ENCODE measurements around the gene SLC12A2.
A peak's percentile ranks its signal among the peaks of the same experiment; 100 is the strongest.

The SLC12A2 gene

DNA sequence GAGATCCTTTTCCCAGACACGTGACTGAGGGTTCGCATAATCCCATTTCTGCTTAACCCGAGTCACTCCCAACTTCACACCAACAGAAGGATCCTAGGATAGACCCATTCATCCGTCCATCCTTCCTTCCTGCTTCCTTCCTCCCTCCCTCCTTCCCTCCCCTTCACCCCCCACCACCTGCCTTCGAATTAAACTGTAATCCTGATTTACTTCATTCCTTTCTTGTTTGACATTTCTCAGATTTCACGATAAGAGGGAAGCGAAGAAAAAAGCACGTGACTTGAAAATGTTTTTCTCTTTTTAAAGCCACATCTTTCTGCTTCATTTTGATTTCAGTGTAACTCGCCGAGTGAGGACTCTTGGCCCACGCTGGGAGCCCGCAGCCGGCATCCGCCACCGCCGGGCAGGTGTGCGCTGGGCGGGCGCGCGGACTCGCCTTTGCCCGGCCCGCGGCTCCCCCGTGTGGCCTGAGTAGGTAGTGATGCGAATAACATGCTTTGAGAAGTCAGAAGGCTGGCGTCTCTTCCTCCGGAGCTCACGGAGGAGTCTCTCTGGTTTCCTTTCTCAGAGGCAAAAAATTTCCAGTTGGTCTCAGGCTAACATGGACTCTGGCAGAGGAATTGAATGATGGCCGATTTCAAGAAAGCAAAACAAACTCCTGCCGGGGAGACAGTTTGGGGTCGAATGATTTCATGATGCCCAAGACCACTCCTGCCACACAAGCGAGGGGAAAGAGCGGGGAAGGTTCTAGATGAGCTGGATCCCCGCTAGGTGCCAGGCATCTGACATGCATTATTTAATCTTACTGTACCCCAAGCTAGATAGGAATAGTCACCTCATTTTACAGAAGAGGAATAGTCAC, 117.7 kb downstream of the SLC12A2 start:
- peak overlapping the region; percentile 20; the same call in 1 of the 2 replicates for H3K9ac ChIP-seq (ENCODE audit: low read length)
- H2AFZ ChIP-seq (ENCODE audit: low read depth, low read length): no peak overlapping the region
- H3K9me3 ChIP-seq (ENCODE audit: insufficient read depth, low read length): no peaks in the 10 kb centered on the region
- no peaks in the 10 kb centered on the region for H4K20me1 ChIP-seq (ENCODE audit: insufficient read depth, low read length)
- TF ChIP-seq EZH2phosphoT487 (IDR thresholded peaks at IDR 0.05; ENCODE audit: low read depth): no peak
- TF ChIP-seq, protein P1, sequence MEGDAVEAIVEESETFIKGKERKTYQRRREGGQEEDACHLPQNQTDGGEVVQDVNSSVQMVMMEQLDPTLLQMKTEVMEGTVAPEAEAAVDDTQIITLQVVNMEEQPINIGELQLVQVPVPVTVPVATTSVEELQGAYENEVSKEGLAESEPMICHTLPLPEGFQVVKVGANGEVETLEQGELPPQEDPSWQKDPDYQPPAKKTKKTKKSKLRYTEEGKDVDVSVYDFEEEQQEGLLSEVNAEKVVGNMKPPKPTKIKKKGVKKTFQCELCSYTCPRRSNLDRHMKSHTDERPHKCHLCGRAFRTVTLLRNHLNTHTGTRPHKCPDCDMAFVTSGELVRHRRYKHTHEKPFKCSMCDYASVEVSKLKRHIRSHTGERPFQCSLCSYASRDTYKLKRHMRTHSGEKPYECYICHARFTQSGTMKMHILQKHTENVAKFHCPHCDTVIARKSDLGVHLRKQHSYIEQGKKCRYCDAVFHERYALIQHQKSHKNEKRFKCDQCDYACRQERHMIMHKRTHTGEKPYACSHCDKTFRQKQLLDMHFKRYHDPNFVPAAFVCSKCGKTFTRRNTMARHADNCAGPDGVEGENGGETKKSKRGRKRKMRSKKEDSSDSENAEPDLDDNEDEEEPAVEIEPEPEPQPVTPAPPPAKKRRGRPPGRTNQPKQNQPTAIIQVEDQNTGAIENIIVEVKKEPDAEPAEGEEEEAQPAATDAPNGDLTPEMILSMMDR (IDR thresholded peaks at IDR 0.05; ENCODE audit: low read depth, low read length): peak; percentile 75
- H3K27ac ChIP-seq (ENCODE audit: low read length): no peak overlapping the region
- peak overlapping the region; percentile 73 for H3K4me3 ChIP-seq (ENCODE audit: low read length)
- H3K4me1 ChIP-seq (ENCODE audit: low read length): peaks cover 11% of the 10 kb centered on the region
- H3K36me3 ChIP-seq (replicated peaks; ENCODE audit: low read depth, low read length): no peaks in the 10 kb centered on the region
- H3K79me2 ChIP-seq (ENCODE audit: low read length): no peaks in the 10 kb centered on the region
- peak overlapping the region; percentile 95 for H3K4me2 ChIP-seq (ENCODE audit: low read length)
- H3K27me3 ChIP-seq (ENCODE audit: low read depth, low read length): no peaks in the 10 kb centered on the region

DNA sequence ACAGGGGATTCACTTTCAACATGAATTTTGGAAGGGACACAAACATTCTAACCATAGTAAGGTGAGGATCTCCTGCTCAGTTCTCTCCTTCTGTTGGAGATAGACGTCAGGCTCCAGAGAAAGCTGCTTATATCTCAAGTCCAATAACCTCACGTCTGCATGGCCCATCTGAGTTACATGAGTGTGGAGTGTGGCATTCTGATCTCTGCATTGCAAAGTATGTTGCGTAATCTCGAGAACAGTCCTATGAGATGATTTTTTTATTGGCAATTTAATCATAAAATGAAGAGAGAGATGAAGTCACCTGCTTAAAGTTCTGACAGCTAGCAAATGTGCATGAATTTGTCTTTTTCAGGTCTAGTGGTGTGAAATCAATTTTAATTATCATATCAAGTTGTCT, 118.8 kb downstream of the SLC12A2 start:
- Histone ChIP-seq H3K79me2 (ENCODE audit: low read length) (no peaks in the 10 kb centered on the region), H3K27me3 (ENCODE audit: low read depth, low read length) (no peaks in the 10 kb centered on the region), H3K4me3 (ENCODE audit: low read length) (no peak overlapping the region), H2AFZ (ENCODE audit: low read depth, low read length) (no peak overlapping the region), H3K27ac (ENCODE audit: low read length) (no peak overlapping the region), H3K36me3 (replicated peaks; ENCODE audit: low read depth, low read length) (no peaks in the 10 kb centered on the region), H4K20me1 (ENCODE audit: insufficient read depth, low read length) (no peaks in the 10 kb centered on the region), H3K9me3 (ENCODE audit: insufficient read depth, low read length) (no peaks in the 10 kb centered on the region), H3K4me1 (ENCODE audit: low read length) (peaks cover 11% of the 10 kb centered on the region), H3K9ac (ENCODE audit: low read length) (no peak overlapping the region), H3K4me2 (ENCODE audit: low read length) (no peak overlapping the region)
- TF ChIP-seq, protein P1 (IDR thresholded peaks at IDR 0.05; ENCODE audit: low read depth, low read length): no peak
- TF ChIP-seq EZH2phosphoT487 (IDR thresholded peaks at IDR 0.05; ENCODE audit: low read depth): no peak

DNA sequence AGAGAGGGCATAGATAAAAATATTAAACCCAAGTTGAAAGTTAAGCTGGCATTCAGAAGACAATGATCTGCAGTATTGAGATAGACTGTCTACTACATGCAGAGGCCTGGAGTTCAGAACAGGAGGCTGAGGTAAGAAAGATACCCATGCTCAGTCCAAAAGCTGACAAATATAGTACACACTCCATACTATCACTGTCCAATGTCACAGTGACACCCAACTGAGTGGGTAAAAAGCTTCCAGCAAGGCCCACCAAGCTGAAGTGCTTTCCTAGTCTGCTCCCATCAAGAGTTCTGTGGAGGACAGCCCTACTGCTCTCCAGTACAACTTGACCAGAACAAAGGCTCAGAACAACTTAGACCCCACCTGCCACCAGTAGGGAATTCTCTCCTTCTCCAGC, 124.9 kb downstream of the SLC12A2 start:
- Histone ChIP-seq H3K27ac (ENCODE audit: low read length) (no peak overlapping the region), H3K27me3 (ENCODE audit: low read depth, low read length) (no peaks in the 10 kb centered on the region), H3K79me2 (ENCODE audit: low read length) (no peaks in the 10 kb centered on the region), H3K4me2 (ENCODE audit: low read length) (no peak overlapping the region), H4K20me1 (ENCODE audit: insufficient read depth, low read length) (no peaks in the 10 kb centered on the region), H2AFZ (ENCODE audit: low read depth, low read length) (no peak overlapping the region), H3K4me1 (ENCODE audit: low read length) (peaks cover under 1% of the 10 kb centered on the region), H3K4me3 (ENCODE audit: low read length) (no peak overlapping the region), H3K36me3 (replicated peaks; ENCODE audit: low read depth, low read length) (no peaks in the 10 kb centered on the region), H3K9me3 (ENCODE audit: insufficient read depth, low read length) (no peaks in the 10 kb centered on the region), H3K9ac (ENCODE audit: low read length) (no peak overlapping the region)
- TF ChIP-seq EZH2phosphoT487 (IDR thresholded peaks at IDR 0.05; ENCODE audit: low read depth): no peak
- TF ChIP-seq, protein P1 (IDR thresholded peaks at IDR 0.05; ENCODE audit: low read depth, low read length): no peak

DNA sequence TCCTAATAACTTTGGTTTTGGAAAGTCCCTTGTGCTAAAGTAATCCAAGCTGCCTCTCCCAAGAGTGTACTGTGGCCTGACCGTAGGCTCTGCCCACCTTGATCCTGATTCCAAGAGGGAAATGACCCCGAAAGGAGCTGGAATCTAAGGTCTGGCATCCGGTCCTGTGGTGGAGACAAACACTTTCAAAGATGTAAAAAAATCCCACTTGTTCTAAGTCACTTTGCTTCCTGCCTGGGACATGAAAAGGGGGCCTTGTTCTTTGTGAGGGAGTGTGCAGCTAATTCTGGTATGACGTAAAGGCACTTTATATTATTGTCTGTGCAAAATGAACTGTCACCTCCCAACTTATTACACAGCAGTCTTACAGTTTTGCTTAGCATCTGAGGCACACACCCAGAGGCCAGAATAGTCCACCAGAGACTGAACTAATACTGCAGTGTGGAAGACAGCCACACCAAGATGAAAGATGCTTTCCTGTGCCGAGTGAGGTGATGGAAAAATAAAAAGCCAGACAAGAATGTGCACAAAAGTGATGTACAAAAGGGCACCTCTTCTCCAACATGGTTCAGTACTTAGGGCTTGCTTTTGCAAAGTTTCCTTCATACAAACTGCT, 128.7 kb downstream of the SLC12A2 start:
- TF ChIP-seq, protein P1 (IDR thresholded peaks at IDR 0.05; ENCODE audit: low read depth, low read length): no peak
- TF ChIP-seq EZH2phosphoT487 (IDR thresholded peaks at IDR 0.05; ENCODE audit: low read depth): no peak
- H2AFZ ChIP-seq (ENCODE audit: low read depth, low read length): no peak overlapping the region
- no peak overlapping the region for H3K4me3 ChIP-seq (ENCODE audit: low read length)
- no peaks in the 10 kb centered on the region for H3K9me3 ChIP-seq (ENCODE audit: insufficient read depth, low read length)
- H3K27ac ChIP-seq (ENCODE audit: low read length): no peak overlapping the region
- H3K4me1 ChIP-seq (ENCODE audit: low read length): peaks cover 8% of the 10 kb centered on the region
- no peak overlapping the region for H3K9ac ChIP-seq (ENCODE audit: low read length)
- no peaks in the 10 kb centered on the region for H3K27me3 ChIP-seq (ENCODE audit: low read depth, low read length)
- H3K79me2 ChIP-seq (ENCODE audit: low read length): no peaks in the 10 kb centered on the region
- H4K20me1 ChIP-seq (ENCODE audit: insufficient read depth, low read length): no peaks in the 10 kb centered on the region
- H3K4me2 ChIP-seq (ENCODE audit: low read length): no peak overlapping the region
- H3K36me3 ChIP-seq (replicated peaks; ENCODE audit: low read depth, low read length): no peaks in the 10 kb centered on the region
